ENCODE data around the gene RASSF7.

GRCh38 chr11:553988-554340 is 6.8 kb upstream of the RASSF7 start:
- TF ChIP-seq TARDBP (IDR thresholded peaks at IDR 0.05; ENCODE audit: borderline replicate concordance) = no peak
- TF ChIP-seq MXI1 (IDR thresholded peaks at IDR 0.05; ENCODE audit: low read depth, low read length) = no peak
- TF ChIP-seq CHD4 (IDR thresholded peaks at IDR 0.05) = no peak
- no peak for TF ChIP-seq EZH2 (IDR thresholded peaks at IDR 0.05; ENCODE audit: borderline replicate concordance, control insufficient read depth, low read depth, low read length)
- no peak for TF ChIP-seq SP1 (IDR thresholded peaks at IDR 0.05; ENCODE audit: low read depth, low read length)
- no peak for TF ChIP-seq CTCF (IDR thresholded peaks at IDR 0.05 in 2 of 3, conservative IDR thresholded peaks at IDR 0.05 in 1 of 3; ENCODE audit: control insufficient read depth in 2 of 3, extremely low read depth in 1 of 3, insufficient read depth in 1 of 3, low read depth in 3 of 3, low read length in 3 of 3)
- TF ChIP-seq CEBPZ (IDR thresholded peaks at IDR 0.05; ENCODE audit: low read depth, low read length) = no peak
- TF ChIP-seq NRF1 (conservative IDR thresholded peaks at IDR 0.05; ENCODE audit: low read depth, low read length) = no peak
- no peak for TF ChIP-seq USF1 (IDR thresholded peaks at IDR 0.05; ENCODE audit: borderline replicate concordance, extremely low read length, insufficient read depth, low read depth, low read length)
- TF ChIP-seq EP300 (IDR thresholded peaks at IDR 0.05; ENCODE audit: borderline replicate concordance in 1 of 2, control insufficient read depth in 1 of 2, low read depth in 2 of 2, low read length in 2 of 2) = no peak
- no peak for TF ChIP-seq NFIC (IDR thresholded peaks at IDR 0.05; ENCODE audit: low read depth, low read length)
- no peak for TF ChIP-seq RFX5 (IDR thresholded peaks at IDR 0.05; ENCODE audit: low read depth, low read length)
- TF ChIP-seq SREBF1 (IDR thresholded peaks at IDR 0.05; ENCODE audit: low read length) = no peak
- no peak for TF ChIP-seq POLR2A (IDR thresholded peaks at IDR 0.05; ENCODE audit: low read depth, low read length)

All from GM12878 (cell line).